Activated CD4-positive, CD25-positive, alpha-beta regulatory T cell (primary cell): Measurements from ENCODE around the gene SSC5D.
"Not testable (repeated sequence)": the region's sequence is repeated elsewhere in the genome, so short reads cannot be mapped to it uniquely, and the experiment has no call there.

ENCODE experiments used
- DNase-seq, 4 experiments: peaks; one replicate each; lab custom pipeline; 2025; lab: John Stamatoyannopoulos, UW

SSC5D gene

GRCh38 chr19:55503502-55504251, 15.4 kb downstream of the SSC5D start:
- DNase-seq, result peak; percentile 86 to 97 (median 92)

- no peak for DNase-seq
Measured at GRCh38 chr19:55504252-55504603, 16.0 kb downstream of the SSC5D start.

DNA sequence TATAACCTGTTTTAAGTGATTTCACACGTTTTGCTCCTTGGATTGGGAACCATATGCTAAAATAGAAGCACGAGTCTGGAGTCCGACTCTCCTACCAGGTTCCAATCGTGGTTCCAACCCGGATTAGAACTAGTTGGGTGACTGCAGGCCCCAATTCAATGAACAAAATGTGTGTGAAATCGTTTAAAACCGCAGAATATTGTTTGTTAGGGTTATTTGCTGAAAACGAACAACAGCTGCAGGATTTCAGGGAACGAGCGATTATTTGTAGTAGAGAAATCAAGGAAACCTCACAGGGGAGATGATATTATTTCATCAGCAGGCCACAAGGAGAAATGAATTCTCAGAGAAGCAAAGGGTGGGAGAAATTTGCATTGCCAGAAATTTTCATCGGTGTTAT, 16.7 kb downstream of the SSC5D start:
- DNase-seq, result no peak

GRCh38 chr19:55508120-55508519, 19.9 kb downstream of the SSC5D start:
- no peak for DNase-seq

GRCh38 chr19:55516878-55517620, 28.8 kb downstream of the SSC5D start:
- DNase-seq, result peak; percentile 78 to 88 (median 83)

GRCh38 chr19:55519451-55520311, 31.4 kb downstream of the SSC5D start:
- DNase-seq, result no peak

- no peak for DNase-seq
Measured at GRCh38 chr19:55520691-55521292, 32.6 kb downstream of the SSC5D start.

- no peak for DNase-seq
Measured at GRCh38 chr19:55525289-55526101, 37.3 kb downstream of the SSC5D start.

DNA sequence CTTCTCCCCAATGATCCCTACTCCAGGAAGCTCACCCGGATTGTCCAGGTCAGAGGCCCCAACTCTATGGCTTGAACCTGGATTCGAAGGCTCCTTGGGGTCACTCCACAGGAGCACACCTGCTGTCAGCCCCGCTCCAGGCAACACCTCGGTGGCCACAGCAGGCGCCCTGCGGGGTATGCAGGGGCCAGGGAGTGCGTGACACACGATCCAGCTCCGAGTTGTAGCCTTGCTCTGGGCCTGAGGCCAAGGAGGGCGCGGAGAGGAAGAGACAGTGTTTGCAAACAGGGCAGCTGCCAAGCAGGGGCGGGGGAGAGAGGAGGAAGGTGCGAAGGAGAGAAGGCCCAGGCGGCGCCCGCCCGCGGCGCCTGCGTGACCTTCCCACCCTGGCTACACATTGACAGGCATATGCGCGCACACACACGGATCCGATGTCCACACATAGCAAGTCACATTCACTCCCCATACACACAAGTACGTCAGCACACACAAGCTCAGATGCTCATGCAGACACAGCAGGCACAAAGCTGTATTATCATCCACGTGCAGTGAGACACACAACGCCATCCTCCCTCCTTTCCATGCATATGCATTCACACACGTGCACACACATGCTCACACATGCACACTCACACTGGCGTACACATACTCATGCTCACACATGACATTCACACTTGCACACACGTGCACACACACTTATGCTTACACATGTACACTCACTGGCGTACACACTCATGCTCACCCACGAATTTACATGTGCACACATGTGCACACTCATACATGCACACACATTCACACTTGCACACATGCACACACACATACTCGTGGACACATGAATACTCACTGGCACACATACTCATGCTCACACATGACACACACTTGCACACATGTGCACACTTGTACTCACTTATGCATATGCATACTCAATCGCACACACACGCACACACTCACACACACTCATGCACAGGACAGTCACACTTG, 38.3 kb downstream of the SSC5D start:
- no peak for DNase-seq

GRCh38 chr19:55527197-55528029, 39.2 kb downstream of the SSC5D start:
- DNase-seq, result no peak

DNA sequence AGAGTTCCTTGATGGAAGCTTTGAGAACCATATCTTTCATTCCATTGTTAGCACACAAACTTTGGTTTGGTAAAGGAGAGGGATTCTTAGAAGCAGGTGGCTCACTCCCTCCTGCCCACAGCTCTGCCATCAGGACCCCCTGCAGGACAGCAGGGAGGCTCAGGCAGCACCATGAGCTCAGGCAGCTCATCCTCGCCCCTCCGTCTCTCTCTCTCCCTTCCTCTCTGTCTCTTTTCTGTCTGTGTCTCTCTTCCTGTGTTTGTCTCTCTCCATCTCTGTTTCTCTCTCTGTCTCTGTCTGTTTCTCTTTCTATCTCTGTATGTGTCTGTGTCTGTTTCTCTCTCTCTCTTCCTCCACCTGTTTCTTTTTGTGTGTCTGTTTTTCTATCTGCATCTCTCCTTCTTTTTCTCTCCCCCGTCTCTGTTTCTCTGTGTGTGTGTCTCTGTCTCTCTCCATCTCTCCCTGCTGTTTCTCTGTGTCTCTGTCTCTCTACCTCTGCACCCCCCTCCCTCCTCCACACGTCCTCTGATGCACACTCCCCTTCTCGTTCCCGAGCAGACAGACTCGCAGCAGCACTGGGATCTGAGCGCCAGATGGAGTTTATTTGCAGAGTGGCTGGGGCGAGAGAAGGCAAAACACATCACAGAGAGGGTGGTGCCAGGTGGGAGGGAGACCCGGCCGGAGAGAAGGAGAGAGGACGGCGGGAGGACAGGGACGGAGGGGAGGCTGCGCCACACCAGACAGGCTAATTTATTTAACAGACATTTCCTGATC, 40.0 kb downstream of the SSC5D start:
- no peak for DNase-seq

- DNase-seq, result no peak
Measured at GRCh38 chr19:55529636-55530234, 41.5 kb downstream of the SSC5D start.

DNA sequence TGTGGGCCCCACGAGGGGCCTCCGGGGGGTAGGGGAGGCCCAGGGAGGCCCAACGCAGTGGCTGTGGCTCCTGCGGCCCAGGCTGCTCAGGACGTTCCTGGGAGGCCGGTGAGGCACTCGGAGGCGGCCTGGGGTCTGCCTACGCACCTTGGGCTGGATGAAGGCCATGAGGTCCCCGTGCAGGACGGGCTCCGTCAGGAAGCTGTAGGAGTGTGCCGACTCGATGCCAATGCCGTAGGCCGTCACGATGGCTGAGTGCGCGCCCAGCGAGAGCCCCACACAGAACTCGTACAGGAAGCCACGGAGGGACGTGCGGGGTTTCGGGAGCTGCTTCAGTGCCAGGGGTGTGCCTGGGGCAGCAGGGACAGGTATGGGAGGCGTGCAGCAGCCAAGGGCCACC, 42.8 kb downstream of the SSC5D start:
- DNase-seq, result no peak

GRCh38 chr19:55534280-55534679, 46.0 kb downstream of the SSC5D start:
- not testable (repeated sequence) for DNase-seq

DNA sequence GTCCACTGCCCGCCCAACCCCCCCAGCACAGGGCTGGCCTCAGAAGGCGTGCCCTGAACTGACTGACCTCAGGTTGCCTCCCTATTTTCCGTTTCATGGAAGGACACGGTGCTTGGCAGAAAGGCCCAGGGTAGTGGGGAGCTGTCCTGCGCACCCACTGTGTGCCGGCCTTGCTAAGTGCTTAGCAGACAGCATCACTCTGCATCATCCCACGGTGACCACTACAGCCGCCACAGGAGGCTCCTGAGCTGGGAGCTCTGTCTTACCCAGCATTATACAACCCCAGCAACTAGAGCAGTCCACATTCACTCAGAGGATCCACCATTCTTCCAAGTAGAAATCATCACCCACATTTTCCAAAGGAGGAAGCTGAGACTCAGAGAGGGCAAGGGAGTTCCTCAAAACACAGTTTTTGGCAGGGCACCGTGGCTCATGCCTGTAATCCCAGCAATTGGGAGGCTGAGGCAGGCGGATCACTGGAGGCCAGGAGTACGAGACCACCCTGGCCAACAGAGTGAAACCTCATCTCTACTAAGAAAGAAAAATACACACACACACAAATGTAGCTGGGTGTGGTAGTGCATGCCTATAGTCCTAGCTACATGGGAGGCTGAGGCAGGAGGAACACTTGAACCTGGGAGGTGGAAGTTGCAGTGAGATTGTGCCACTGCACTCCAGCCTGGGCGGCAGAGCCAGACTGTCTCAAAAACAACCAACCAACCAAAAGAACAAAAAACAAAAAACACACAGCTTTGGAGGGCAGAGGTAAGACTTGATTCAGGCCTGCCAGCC, 47.1 kb downstream of the SSC5D start:
- DNase-seq, result no peak

DNA sequence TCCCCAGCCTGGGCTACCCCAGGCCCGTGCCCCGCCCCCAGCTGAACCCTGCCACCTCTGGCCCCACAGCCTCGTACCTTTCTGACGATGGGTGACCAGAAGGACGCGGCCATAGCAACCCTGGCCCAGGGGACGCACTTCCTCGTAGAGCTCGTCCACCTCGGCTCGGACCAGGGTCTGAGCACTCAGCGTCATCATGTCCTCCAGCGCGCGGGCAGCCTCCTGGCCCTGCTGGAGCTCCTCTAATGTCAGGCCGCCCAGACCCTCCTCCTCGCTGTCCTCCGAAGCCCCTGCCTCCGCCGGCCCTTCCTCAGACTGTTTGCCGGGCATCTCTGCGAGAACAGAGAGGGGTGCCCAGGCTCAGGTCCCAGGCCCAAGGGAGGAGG, 47.7 kb downstream of the SSC5D start:
- no peak for DNase-seq

DNA sequence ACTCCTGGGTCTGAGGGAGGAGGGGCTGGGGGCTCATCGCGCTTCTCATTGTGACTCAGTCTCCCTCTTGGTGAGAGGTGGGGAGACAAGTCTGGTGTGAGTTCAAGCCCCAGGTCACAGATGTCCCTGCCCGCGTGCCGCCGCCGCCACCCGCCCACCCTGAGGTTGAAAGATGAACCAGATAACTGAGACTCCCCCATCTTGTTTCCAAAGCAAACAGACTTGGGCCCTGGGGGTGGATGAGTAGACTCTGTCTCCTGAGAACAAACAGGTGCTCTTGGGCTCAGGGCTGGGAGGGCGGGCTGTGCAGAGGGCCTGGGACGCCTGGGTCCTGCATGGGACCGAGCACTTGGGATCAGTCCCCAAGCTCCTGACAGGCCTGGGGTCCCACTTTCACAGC, 48.1 kb downstream of the SSC5D start:
- no peak for DNase-seq
